ENCODE results near the gene TAB2. TPM values are rescaled to one million over a fixed set of nuclear protein-coding genes. Genes with fewer than 3 reads are reported as not detected.
"Not testable (repeated sequence)": the region's sequence is repeated elsewhere in the genome, so short reads cannot be mapped to it uniquely, and the experiment has no call there.

The TAB2 gene
- total RNA-seq, 1 donor from 2014 or later = 37.0 TPM

DNA sequence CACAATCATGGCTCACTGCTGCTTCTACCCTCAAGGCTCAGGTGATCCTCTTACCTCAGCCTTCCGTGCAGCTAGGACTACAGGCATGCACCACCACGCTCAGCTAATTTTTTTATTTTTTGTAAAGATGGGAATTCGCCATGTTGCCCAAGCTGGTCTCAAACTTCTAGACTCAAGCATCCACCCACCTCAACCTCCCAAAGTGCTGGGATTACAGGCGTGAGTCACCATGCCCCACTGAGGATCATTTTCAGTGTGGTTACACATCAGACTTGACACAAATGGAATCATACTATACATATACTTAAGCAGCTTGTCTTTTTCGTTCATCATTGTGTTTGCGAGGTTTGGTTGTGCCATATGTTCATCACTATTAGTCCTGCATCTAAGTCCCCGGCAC, 140.7 kb downstream of the TAB2 start:
- DNase-seq (ENCODE audit: low read depth) = no peak

DNA sequence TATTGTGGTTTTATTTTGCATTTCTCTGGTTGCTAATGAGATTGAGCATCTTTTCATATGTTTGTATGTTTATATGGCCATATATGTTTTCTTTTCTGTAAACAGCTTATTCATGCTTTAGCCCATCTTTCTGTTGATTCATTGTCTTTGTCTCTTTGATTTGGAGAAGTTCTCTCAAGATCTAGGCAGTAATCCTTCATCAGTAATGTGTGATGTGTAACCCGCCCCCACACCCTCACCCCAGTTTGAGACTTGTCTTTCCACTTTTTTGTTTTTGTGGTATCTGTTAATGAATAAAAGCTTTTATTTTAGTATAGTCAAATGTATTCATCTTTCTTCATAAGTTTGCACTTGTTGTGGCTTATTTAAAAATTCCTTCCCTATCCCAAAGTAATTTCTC, 141.3 kb downstream of the TAB2 start:
- no peak for DNase-seq (ENCODE audit: low read depth)

DNA sequence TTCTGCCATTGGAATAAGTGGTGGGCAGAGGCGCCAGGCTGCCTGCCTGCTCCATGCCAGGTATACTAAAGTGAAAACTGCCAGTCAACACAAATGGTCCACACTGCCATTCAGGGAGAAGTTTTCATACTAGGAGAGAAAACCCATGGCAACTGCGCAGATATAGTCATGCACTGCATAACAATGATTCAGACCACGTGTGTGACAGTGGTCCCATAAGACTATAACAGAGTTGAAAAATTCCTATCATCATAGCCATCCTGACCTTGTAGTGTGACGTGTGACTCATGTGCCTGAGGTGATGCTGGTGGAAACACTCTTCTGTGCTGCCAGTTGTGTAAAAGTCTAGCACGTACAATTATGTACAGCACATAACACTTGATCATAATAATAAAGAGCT, 142.2 kb downstream of the TAB2 start:
- no peak for DNase-seq (ENCODE audit: low read depth)

DNA sequence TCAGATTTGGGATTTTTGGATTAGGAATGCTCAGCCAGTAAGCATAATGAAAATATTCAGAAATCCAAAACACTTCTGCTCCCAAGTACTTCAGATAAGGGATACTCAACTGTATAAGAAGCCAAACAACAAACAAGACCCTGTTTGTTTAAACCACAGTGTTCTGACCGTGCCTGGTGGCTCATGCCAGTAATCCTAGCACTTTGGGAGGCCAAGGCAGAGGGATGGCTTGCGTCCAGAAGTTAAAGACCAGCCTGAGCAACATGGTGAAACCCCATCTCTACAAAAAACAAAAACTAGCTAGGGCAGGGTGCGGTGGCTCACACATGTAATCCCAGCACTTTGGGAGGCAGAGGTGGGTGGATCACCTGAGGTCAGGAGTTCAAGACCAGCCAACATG, 142.7 kb downstream of the TAB2 start:
- not testable (repeated sequence) for DNase-seq (ENCODE audit: low read depth)

Other genes with a start within 250 kb of the TAB2 start
- gene SUMO4, start 82.5 kb downstream of the TAB2 start, total RNA-seq = 0.52 and 0.59 TPM in 2 replicates
- 0.05 TPM in 1 of 2 replicates, not detected in the other for gene ZC3H12D, start 167.3 kb downstream of the TAB2 start, total RNA-seq
- 39.4 and 41.9 TPM in 2 replicates for gene PPIL4, start 228.3 kb downstream of the TAB2 start, total RNA-seq
- gene GINM1, start 248.7 kb downstream of the TAB2 start, total RNA-seq = 39.8 and 42.0 TPM in 2 replicates

Measured in myocyte (in vitro differentiated cells).